Measurements from ENCODE around the gene FCGBP. TPM values are rescaled to one million over a fixed set of nuclear protein-coding genes. Genes with fewer than 3 reads are reported as not detected.

The FCGBP gene
- polyA plus RNA-seq, 1 experiment = 0.01 TPM

DNA sequence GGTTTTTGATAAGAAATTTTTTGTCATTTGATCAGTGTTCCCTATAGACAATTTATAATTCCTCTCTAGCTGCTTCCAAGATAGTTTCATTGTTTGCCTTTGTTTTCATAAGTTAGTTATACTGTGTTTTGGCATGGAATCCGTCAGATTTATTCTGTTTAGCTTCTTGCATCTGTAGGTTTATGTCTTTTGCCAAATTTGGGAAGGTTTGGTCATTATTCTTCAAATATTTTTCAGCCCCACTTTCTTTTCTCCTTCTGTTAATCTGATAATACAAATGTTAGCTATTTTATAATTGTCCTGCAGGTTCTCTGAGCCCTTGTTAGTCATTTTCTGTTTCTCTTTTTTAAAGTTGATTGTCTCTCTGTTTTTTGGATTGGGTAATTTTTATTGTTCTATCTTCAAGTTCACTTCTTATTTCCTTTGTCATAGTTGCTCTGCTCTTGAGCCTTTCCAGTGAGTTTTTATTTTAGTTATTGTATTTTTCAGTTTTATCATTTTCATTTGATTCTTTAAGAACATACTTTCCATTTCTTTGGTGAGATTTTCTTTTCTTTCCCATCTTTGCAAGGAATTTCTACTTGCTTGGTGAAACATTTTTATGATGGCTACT lies 5.9 kb upstream of the FCGBP start:
- H3K27me3 ChIP-seq (ENCODE audit: control insufficient read depth, insufficient read depth, low read length) = no peaks in the 10 kb centered on the region
- no peaks in the 10 kb centered on the region for H3K36me3 ChIP-seq (ENCODE audit: control insufficient read depth, insufficient read depth, low read length)
- no peak for DNase-seq (ENCODE audit: low read depth)
- no peak overlapping the region for H3K4me3 ChIP-seq (ENCODE audit: low read depth, low read length)
- TF ChIP-seq, protein P1, sequence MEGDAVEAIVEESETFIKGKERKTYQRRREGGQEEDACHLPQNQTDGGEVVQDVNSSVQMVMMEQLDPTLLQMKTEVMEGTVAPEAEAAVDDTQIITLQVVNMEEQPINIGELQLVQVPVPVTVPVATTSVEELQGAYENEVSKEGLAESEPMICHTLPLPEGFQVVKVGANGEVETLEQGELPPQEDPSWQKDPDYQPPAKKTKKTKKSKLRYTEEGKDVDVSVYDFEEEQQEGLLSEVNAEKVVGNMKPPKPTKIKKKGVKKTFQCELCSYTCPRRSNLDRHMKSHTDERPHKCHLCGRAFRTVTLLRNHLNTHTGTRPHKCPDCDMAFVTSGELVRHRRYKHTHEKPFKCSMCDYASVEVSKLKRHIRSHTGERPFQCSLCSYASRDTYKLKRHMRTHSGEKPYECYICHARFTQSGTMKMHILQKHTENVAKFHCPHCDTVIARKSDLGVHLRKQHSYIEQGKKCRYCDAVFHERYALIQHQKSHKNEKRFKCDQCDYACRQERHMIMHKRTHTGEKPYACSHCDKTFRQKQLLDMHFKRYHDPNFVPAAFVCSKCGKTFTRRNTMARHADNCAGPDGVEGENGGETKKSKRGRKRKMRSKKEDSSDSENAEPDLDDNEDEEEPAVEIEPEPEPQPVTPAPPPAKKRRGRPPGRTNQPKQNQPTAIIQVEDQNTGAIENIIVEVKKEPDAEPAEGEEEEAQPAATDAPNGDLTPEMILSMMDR (IDR thresholded peaks at IDR 0.05; ENCODE audit: insufficient read depth, low read depth, low read length) = no peak
- CTCF ChIA-PET = no interaction called here
- POLR2A ChIA-PET = no interaction called here

- TF ChIP-seq, protein P1 (IDR thresholded peaks at IDR 0.05; ENCODE audit: insufficient read depth, low read depth, low read length) = no peak
- no peaks in the 10 kb centered on the region for H3K27me3 ChIP-seq (ENCODE audit: control insufficient read depth, insufficient read depth, low read length)
- CTCF ChIA-PET = no interaction called here
- POLR2A ChIA-PET = no interaction called here
- no peak overlapping the region for H3K4me3 ChIP-seq (ENCODE audit: low read depth, low read length)
- H3K36me3 ChIP-seq (ENCODE audit: control insufficient read depth, insufficient read depth, low read length) = no peaks in the 10 kb centered on the region
- DNase-seq (ENCODE audit: low read depth) = no peak
These were observed 5.1 kb upstream of the FCGBP start for GRCh38 chr19:39939556-39939955.

DNA sequence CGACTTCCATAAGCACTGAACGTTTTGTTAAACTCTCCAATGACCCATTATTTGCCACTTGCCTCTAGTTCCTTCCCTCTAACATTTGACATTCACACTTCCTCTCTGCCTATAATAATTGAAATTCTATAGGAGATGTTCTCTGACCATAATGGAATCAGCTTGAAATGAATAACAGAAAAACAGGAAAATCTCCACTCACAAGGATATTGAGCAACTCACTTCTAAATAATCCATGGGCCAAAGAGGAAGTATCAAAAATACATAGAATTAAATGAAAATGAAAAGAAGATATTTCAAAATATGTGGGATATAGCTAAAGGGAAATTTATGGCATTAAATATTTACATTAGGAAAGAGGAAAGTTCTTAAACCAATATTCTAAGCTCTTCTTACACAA lies 3.4 kb upstream of the FCGBP start:
- CTCF ChIA-PET = no interaction called here
- no peak for DNase-seq (ENCODE audit: low read depth)

GRCh38 chr19:39937094-39937720 lies 2.8 kb upstream of the FCGBP start:
- ChIA-PET CTCF (interaction anchor here (0.7 kb wide), 1 partner anchor 936 kb away, joined by 3 read pairs; no protein-coding TSS in a partner anchor), POLR2A (no interaction called here)
- Histone ChIP-seq H3K4me3 (ENCODE audit: low read depth, low read length) (no peak overlapping the region), H3K36me3 (ENCODE audit: control insufficient read depth, insufficient read depth, low read length) (no peaks in the 10 kb centered on the region), H3K27me3 (ENCODE audit: control insufficient read depth, insufficient read depth, low read length) (no peaks in the 10 kb centered on the region)
- no peak for DNase-seq (ENCODE audit: low read depth)
- TF ChIP-seq, protein P1 (IDR thresholded peaks at IDR 0.05; ENCODE audit: insufficient read depth, low read depth, low read length) = no peak

More for the DNA sequence above, 3.4 kb upstream of the FCGBP start:
- Histone ChIP-seq H3K4me3 (ENCODE audit: low read depth, low read length) (no peak overlapping the region), H3K27me3 (ENCODE audit: control insufficient read depth, insufficient read depth, low read length) (no peaks in the 10 kb centered on the region), H3K36me3 (ENCODE audit: control insufficient read depth, insufficient read depth, low read length) (no peaks in the 10 kb centered on the region)
- POLR2A ChIA-PET = no interaction called here
- TF ChIP-seq, protein P1 (IDR thresholded peaks at IDR 0.05; ENCODE audit: insufficient read depth, low read depth, low read length) = no peak

DNA sequence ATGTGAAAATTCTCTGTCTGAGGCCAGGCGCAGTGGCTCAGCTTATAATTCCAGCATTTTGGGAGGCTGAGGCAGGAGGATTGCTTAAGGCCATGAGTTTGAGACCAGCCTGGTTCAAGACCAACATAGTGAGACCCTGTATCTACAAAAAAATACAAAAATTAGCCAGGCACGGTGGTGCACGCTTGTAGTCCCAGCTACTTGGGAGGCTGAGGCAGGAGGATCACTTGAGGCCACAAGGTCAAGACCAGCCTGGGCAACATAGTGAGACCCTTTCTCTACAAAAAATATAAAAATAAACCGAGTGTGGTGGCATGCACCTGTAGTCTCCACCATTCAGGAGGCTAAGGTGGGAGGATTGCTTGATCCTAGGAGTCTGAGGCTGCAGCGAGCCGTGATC lies 2.2 kb upstream of the FCGBP start:
- H3K27me3 ChIP-seq (ENCODE audit: control insufficient read depth, insufficient read depth, low read length) = no peaks in the 10 kb centered on the region
- CTCF ChIA-PET = interaction anchor here (0.7 kb wide), 1 partner anchor 936 kb away, joined by 3 read pairs; no protein-coding TSS in a partner anchor
- POLR2A ChIA-PET = no interaction called here

More for the DNA sequence above, 2.2 kb upstream of the FCGBP start:
- DNase-seq (ENCODE audit: low read depth) = no peak
- Histone ChIP-seq H3K36me3 (ENCODE audit: control insufficient read depth, insufficient read depth, low read length) (no peaks in the 10 kb centered on the region), H3K4me3 (ENCODE audit: low read depth, low read length) (no peak overlapping the region)
- TF ChIP-seq, protein P1 (IDR thresholded peaks at IDR 0.05; ENCODE audit: insufficient read depth, low read depth, low read length) = no peak

Data from BJ (cell line).